ENCODE results near the gene CATSPERD. TPM values are rescaled to one million over a fixed set of nuclear protein-coding genes. Genes with fewer than 3 reads are reported as not detected.
"Not testable (repeated sequence)": the region's sequence is repeated elsewhere in the genome, so short reads cannot be mapped to it uniquely, and the experiment has no call there.

CATSPERD gene
- total and polyA plus RNA-seq, 8 donors = not detected

- no peak for DNase-seq
- peak overlapping the region in 4 of 5 donors; percentile 95 to 99 (median 96) for H3K27ac ChIP-seq
- peaks cover 18 to 37% (median 28%) of the 10 kb centered on the region in 4 donors for H3K4me1 ChIP-seq
- peaks cover 3 to 22% (median 16%) of the 10 kb centered on the region in 4 donors for H3K36me3 ChIP-seq
- TF ChIP-seq POLR2AphosphoS5 (IDR thresholded peaks at IDR 0.05) = no peak
- TF ChIP-seq CTCF (IDR thresholded peaks at IDR 0.05) = no peak
- no peak for TF ChIP-seq POLR2A (IDR thresholded peaks at IDR 0.05)
- TF ChIP-seq EP300 (IDR thresholded peaks at IDR 0.05) = no peak
- intact Hi-C loops (cut with DNase I; ENCODE audit: low total_unique reads) = no loop called here
- 16 to 26% (median 22%) methylated on average over 11 of the region's 11 CpGs for WGBS, 5 donors
- H3K27me3 ChIP-seq = no peaks in the 10 kb centered on the region
- peak overlapping the region; percentile 93 to 99 (median 98) for H3K4me3 ChIP-seq
- H3K9me3 ChIP-seq = no peaks in the 10 kb centered on the region
Measured at GRCh38 chr19:5718579-5719273, 1.7 kb upstream of the CATSPERD start.

- no peaks in the 10 kb centered on the region for H3K27me3 ChIP-seq
- H3K4me1 ChIP-seq = peaks cover 18 to 37% (median 28%) of the 10 kb centered on the region in 4 donors
- peaks cover 0 to 15% (median 10%) of the 10 kb centered on the region in 4 donors for H3K36me3 ChIP-seq
- intact Hi-C loops (cut with DNase I; ENCODE audit: low total_unique reads) = no loop called here
- peak overlapping the region; percentile 83 to 99 (median 96) for H3K27ac ChIP-seq
- TF ChIP-seq POLR2A (IDR thresholded peaks at IDR 0.05) (no peak), POLR2AphosphoS5 (IDR thresholded peaks at IDR 0.05) (no peak), CTCF (IDR thresholded peaks at IDR 0.05) (no peak), EP300 (IDR thresholded peaks at IDR 0.05) (no peak)
- H3K4me3 ChIP-seq = peak overlapping the region; percentile 93 to 99 (median 98)
- 0 to 1% (median 1%) methylated on average over 42 to 58 of the region's 58 CpGs for WGBS, 5 donors
- no peaks in the 10 kb centered on the region for H3K9me3 ChIP-seq
- DNase-seq = peak in 1 of 2 donors; percentile 51
Measured at GRCh38 chr19:5719274-5719960, 1.0 kb upstream of the CATSPERD start.

GRCh38 chr19:5727453-5728050 is 7.1 kb downstream of the CATSPERD start:
- TF ChIP-seq POLR2A (IDR thresholded peaks at IDR 0.05) = no peak
- TF ChIP-seq CTCF (IDR thresholded peaks at IDR 0.05) = no peak
- TF ChIP-seq EP300 (IDR thresholded peaks at IDR 0.05) = no peak
- no peak for TF ChIP-seq POLR2AphosphoS5 (IDR thresholded peaks at IDR 0.05)
- 93 to 96% (median 95%) methylated on average over 4 of the region's 4 CpGs for WGBS, 5 donors

GRCh38 chr19:5733172-5733571 is 12.7 kb downstream of the CATSPERD start:
- H3K4me1 ChIP-seq; DNase-seq; H3K27ac ChIP-seq; H3K4me3 ChIP-seq; H3K27me3 ChIP-seq; intact Hi-C loops (cut with DNase I; ENCODE audit: low total_unique reads); H3K36me3 ChIP-seq: not testable (repeated sequence)
- peaks cover 0 to 15% (median 7%) of the 10 kb centered on the region in 4 donors for H3K9me3 ChIP-seq
- 75 to 88% (median 82%) methylated on average over 2 of the region's 2 CpGs for WGBS, 5 donors

More at GRCh38 chr19:5727453-5728050, 7.1 kb downstream of the CATSPERD start:
- Histone ChIP-seq H3K27ac (no peak overlapping the region), H3K4me1 (no peaks in the 10 kb centered on the region), H3K9me3 (peaks cover 0 to 15% (median 7%) of the 10 kb centered on the region in 4 donors), H3K36me3 (no peaks in the 10 kb centered on the region), H3K4me3 (no peak overlapping the region), H3K27me3 (no peaks in the 10 kb centered on the region)
- intact Hi-C loops (cut with DNase I; ENCODE audit: low total_unique reads) = no loop called here
- DNase-seq = no peak
